ENCODE results near the gene BIN2.
"Not testable (repeated sequence)": the region's sequence is repeated elsewhere in the genome, so short reads cannot be mapped to it uniquely, and the experiment has no call there.

BIN2 gene

GRCh38 chr12:51262758-51263177 lies 61.2 kb downstream of the BIN2 start:
- no peak overlapping the region for H2AFZ ChIP-seq (ENCODE audit: low read depth)
- H3K9ac ChIP-seq = no peak overlapping the region
- H3K4me2 ChIP-seq = no peak overlapping the region
- H3K27ac ChIP-seq = no peak overlapping the region
- no peak overlapping the region for H3K4me3 ChIP-seq (IDR thresholded peaks at IDR 0.05; ENCODE audit: insufficient read depth, low read depth, low read length)
- peaks cover 8% of the 10 kb centered on the region for H3K4me1 ChIP-seq (ENCODE audit: low read depth, poor library complexity, severe bottlenecking)
- H3K79me2 ChIP-seq (ENCODE audit: insufficient read depth, low read depth) = no peaks in the 10 kb centered on the region
- H4K20me1 ChIP-seq (ENCODE audit: insufficient read depth) = no peaks in the 10 kb centered on the region
- peak; percentile 36; the same call in 1 of the 2 replicates for TF ChIP-seq CTCF (conservative IDR thresholded peaks at IDR 0.05; ENCODE audit: low read depth, low read length)
- H3K27me3 ChIP-seq (ENCODE audit: insufficient read depth, low read depth) = no peaks in the 10 kb centered on the region
- no peaks in the 10 kb centered on the region for H3K36me3 ChIP-seq (ENCODE audit: insufficient read depth)

- not testable (repeated sequence) for H3K4me1 ChIP-seq (ENCODE audit: low read depth, poor library complexity, severe bottlenecking); H4K20me1 ChIP-seq (ENCODE audit: insufficient read depth); H2AFZ ChIP-seq (ENCODE audit: low read depth); H3K36me3 ChIP-seq (ENCODE audit: insufficient read depth); H3K79me2 ChIP-seq (ENCODE audit: insufficient read depth, low read depth); H3K27ac ChIP-seq; H3K27me3 ChIP-seq (ENCODE audit: insufficient read depth, low read depth); H3K4me2 ChIP-seq; H3K9ac ChIP-seq; H3K4me3 ChIP-seq (IDR thresholded peaks at IDR 0.05; ENCODE audit: insufficient read depth, low read depth, low read length)
These were observed 64.4 kb downstream of the BIN2 start for GRCh38 chr12:51259600-51259999.

GRCh38 chr12:51254536-51254935 lies 69.4 kb downstream of the BIN2 start:
- Histone ChIP-seq H2AFZ (ENCODE audit: low read depth) (no peak overlapping the region), H3K4me3 (IDR thresholded peaks at IDR 0.05; ENCODE audit: insufficient read depth, low read depth, low read length) (no peak overlapping the region), H3K27me3 (ENCODE audit: insufficient read depth, low read depth) (no peaks in the 10 kb centered on the region), H4K20me1 (ENCODE audit: insufficient read depth) (no peaks in the 10 kb centered on the region), H3K4me2 (no peak overlapping the region), H3K27ac (no peak overlapping the region), H3K79me2 (ENCODE audit: insufficient read depth, low read depth) (no peaks in the 10 kb centered on the region), H3K4me1 (ENCODE audit: low read depth, poor library complexity, severe bottlenecking) (no peaks in the 10 kb centered on the region), H3K9ac (no peak overlapping the region), H3K36me3 (ENCODE audit: insufficient read depth) (no peaks in the 10 kb centered on the region)
- TF ChIP-seq CTCF (conservative IDR thresholded peaks at IDR 0.05; ENCODE audit: low read depth, low read length) = no peak

- Histone ChIP-seq H3K79me2 (ENCODE audit: insufficient read depth, low read depth) (no peaks in the 10 kb centered on the region), H4K20me1 (ENCODE audit: insufficient read depth) (no peaks in the 10 kb centered on the region), H3K27ac (no peak overlapping the region), H3K27me3 (ENCODE audit: insufficient read depth, low read depth) (no peaks in the 10 kb centered on the region), H3K9ac (no peak overlapping the region), H3K4me3 (IDR thresholded peaks at IDR 0.05; ENCODE audit: insufficient read depth, low read depth, low read length) (no peak overlapping the region), H2AFZ (ENCODE audit: low read depth) (no peak overlapping the region), H3K36me3 (ENCODE audit: insufficient read depth) (no peaks in the 10 kb centered on the region), H3K4me1 (ENCODE audit: low read depth, poor library complexity, severe bottlenecking) (no peaks in the 10 kb centered on the region), H3K4me2 (no peak overlapping the region)
- no peak for TF ChIP-seq CTCF (conservative IDR thresholded peaks at IDR 0.05; ENCODE audit: low read depth, low read length)
These were observed 70.7 kb downstream of the BIN2 start for GRCh38 chr12:51253276-51253675.

- no peak overlapping the region for H3K27ac ChIP-seq
- H3K27me3 ChIP-seq (ENCODE audit: insufficient read depth, low read depth) = no peaks in the 10 kb centered on the region
- TF ChIP-seq CTCF (conservative IDR thresholded peaks at IDR 0.05; ENCODE audit: low read depth, low read length) = no peak
- no peak overlapping the region for H3K4me3 ChIP-seq (IDR thresholded peaks at IDR 0.05; ENCODE audit: insufficient read depth, low read depth, low read length)
- H4K20me1 ChIP-seq (ENCODE audit: insufficient read depth) = no peaks in the 10 kb centered on the region
- no peak overlapping the region for H3K4me2 ChIP-seq
- no peak overlapping the region for H2AFZ ChIP-seq (ENCODE audit: low read depth)
- H3K79me2 ChIP-seq (ENCODE audit: insufficient read depth, low read depth) = no peaks in the 10 kb centered on the region
- H3K4me1 ChIP-seq (ENCODE audit: low read depth, poor library complexity, severe bottlenecking) = no peaks in the 10 kb centered on the region
- no peak overlapping the region for H3K9ac ChIP-seq
- no peaks in the 10 kb centered on the region for H3K36me3 ChIP-seq (ENCODE audit: insufficient read depth)
These were observed 76.3 kb downstream of the BIN2 start for GRCh38 chr12:51247523-51248206.
